Memory B cell (primary cell): ENCODE results near the gene KIF7.
"Not testable (repeated sequence)": the region's sequence is repeated elsewhere in the genome, so short reads cannot be mapped to it uniquely, and the experiment has no call there.

Source experiments
- ATAC-seq: fragments of 150-1000 bp; cut with Tn5 transposase; 2 replicates; pipeline ENCODE4 v1.10.0; 2021; ENCODE audit warnings: low read depth, mild to moderate bottlenecking, moderate library complexity
- DNase-seq, 2 donors: peaks; one replicate each; pipeline ENCODE4 v3.0.0; 2022; ENCODE audit warnings: low spot score in 2 of 2
- H3K27ac Mint-ChIP-seq: one replicate; pipeline ENCODE4 v1.8.0; 2022; ENCODE audit warnings: mild to moderate bottlenecking, moderate library complexity, mixed read lengths
- H3K27me3 Mint-ChIP-seq: one replicate; pipeline ENCODE4 v1.8.0; 2022; ENCODE audit warnings: mixed read lengths
- H3K36me3 Mint-ChIP-seq: one replicate; pipeline ENCODE4 v1.8.0; 2022; ENCODE audit warnings: mild to moderate bottlenecking, mixed read lengths
- H3K4me1 Mint-ChIP-seq: one replicate; pipeline ENCODE4 v1.8.0; 2022; ENCODE audit warnings: mixed read lengths
- H3K4me3 Mint-ChIP-seq: one replicate; pipeline ENCODE4 v1.8.0; 2022; ENCODE audit warnings: mild to moderate bottlenecking, moderate library complexity, mixed read lengths
- H3K9me3 Mint-ChIP-seq: one replicate; pipeline ENCODE4 v1.8.0; 2022; ENCODE audit warnings: mixed read lengths

KIF7 gene

GRCh38 chr15:89580747-89581146 lies 74.5 kb downstream of the KIF7 start:
- not testable (repeated sequence) for H3K36me3 Mint-ChIP-seq, H3K4me3 Mint-ChIP-seq, DNase-seq, H3K9me3 Mint-ChIP-seq, H3K4me1 Mint-ChIP-seq, H3K27me3 Mint-ChIP-seq, ATAC-seq, H3K27ac Mint-ChIP-seq

GRCh38 chr15:89578146-89578545 lies 77.1 kb downstream of the KIF7 start:
- Mint-ChIP-seq H3K27ac (no peak overlapping the region), H3K9me3 (no peaks in the 10 kb centered on the region), H3K4me3 (no peak overlapping the region), H3K4me1 (peaks cover 7% of the 10 kb centered on the region), H3K27me3 (peaks cover 2% of the 10 kb centered on the region), H3K36me3 (no peaks in the 10 kb centered on the region)
- ATAC-seq (no peak), DNase-seq (no peak)
